ENCODE measurements around the gene TRIOBP.

TRIOBP gene

DNA sequence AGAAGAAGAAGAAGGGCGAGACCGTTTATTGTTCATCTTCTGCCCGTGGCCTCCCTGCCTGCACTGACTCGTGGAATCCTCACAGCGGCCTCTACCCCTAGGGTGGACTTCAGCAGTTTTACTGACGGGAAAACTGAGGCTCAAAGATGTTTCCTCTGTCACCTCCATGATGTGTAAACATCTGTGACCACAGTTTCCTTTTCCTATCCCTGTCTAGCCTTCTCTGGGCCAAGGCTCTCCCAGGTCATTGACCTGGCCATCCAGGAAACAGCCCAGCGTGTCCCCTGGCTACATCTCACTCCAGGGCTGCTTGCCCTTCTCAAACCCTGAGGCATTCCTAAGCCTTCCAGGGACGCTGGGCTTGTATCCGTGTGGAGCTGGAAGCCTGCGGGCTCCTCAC is 61.8 kb downstream of the TRIOBP start:
- TF ChIP-seq, protein P1, sequence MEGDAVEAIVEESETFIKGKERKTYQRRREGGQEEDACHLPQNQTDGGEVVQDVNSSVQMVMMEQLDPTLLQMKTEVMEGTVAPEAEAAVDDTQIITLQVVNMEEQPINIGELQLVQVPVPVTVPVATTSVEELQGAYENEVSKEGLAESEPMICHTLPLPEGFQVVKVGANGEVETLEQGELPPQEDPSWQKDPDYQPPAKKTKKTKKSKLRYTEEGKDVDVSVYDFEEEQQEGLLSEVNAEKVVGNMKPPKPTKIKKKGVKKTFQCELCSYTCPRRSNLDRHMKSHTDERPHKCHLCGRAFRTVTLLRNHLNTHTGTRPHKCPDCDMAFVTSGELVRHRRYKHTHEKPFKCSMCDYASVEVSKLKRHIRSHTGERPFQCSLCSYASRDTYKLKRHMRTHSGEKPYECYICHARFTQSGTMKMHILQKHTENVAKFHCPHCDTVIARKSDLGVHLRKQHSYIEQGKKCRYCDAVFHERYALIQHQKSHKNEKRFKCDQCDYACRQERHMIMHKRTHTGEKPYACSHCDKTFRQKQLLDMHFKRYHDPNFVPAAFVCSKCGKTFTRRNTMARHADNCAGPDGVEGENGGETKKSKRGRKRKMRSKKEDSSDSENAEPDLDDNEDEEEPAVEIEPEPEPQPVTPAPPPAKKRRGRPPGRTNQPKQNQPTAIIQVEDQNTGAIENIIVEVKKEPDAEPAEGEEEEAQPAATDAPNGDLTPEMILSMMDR (IDR thresholded peaks at IDR 0.05; ENCODE audit: insufficient read depth, low read length, poor library complexity, severe bottlenecking): no peak
- Histone ChIP-seq H3K4me3 (replicated peaks; ENCODE audit: low read depth, low read length) (no peak overlapping the region), H3K27me3 (replicated peaks; ENCODE audit: control insufficient read depth, insufficient read depth, low read length) (no peaks in the 10 kb centered on the region), H3K36me3 (ENCODE audit: control insufficient read depth, insufficient read depth, low read length) (peaks cover 21% of the 10 kb centered on the region)
- DNase-seq (ENCODE audit: extremely low read depth, insufficient read length): no peak

GRCh38 chr22:37759281-37759680 is 62.4 kb downstream of the TRIOBP start:
- TF ChIP-seq, protein P1 (IDR thresholded peaks at IDR 0.05; ENCODE audit: insufficient read depth, low read length, poor library complexity, severe bottlenecking): no peak
- H3K36me3 ChIP-seq (ENCODE audit: control insufficient read depth, insufficient read depth, low read length): peaks cover 18% of the 10 kb centered on the region

DNA sequence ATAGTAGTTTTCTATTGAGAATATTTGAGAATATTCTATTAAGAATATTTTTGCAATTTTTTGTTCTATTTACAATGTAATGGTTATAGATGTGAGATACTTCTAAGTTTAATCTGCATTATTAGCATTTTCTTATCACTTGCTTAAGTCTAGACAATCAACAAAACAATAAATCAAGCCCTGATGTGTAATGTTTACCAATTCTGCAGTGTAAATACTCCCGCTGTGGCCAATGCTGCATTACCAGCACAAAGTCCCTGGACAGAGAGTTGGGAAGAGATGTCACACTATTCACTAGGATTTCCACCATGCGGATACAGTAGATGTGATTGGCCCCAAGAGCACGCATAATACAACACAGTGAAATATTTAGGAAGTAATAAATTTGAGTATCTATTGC is 63.3 kb downstream of the TRIOBP start:
- DNase-seq (ENCODE audit: extremely low read depth, insufficient read length): no peak
- H3K4me3 ChIP-seq (replicated peaks; ENCODE audit: low read depth, low read length): no peak overlapping the region
- H3K27me3 ChIP-seq (replicated peaks; ENCODE audit: control insufficient read depth, insufficient read depth, low read length): no peaks in the 10 kb centered on the region
- H3K36me3 ChIP-seq (ENCODE audit: control insufficient read depth, insufficient read depth, low read length): peaks cover 15% of the 10 kb centered on the region
- TF ChIP-seq, protein P1 (IDR thresholded peaks at IDR 0.05; ENCODE audit: insufficient read depth, low read length, poor library complexity, severe bottlenecking): no peak

More at GRCh38 chr22:37759281-37759680, 62.4 kb downstream of the TRIOBP start:
- no peak for DNase-seq (ENCODE audit: extremely low read depth, insufficient read length)
- no peaks in the 10 kb centered on the region for H3K27me3 ChIP-seq (replicated peaks; ENCODE audit: control insufficient read depth, insufficient read depth, low read length)
- no peak overlapping the region for H3K4me3 ChIP-seq (replicated peaks; ENCODE audit: low read depth, low read length)

DNA sequence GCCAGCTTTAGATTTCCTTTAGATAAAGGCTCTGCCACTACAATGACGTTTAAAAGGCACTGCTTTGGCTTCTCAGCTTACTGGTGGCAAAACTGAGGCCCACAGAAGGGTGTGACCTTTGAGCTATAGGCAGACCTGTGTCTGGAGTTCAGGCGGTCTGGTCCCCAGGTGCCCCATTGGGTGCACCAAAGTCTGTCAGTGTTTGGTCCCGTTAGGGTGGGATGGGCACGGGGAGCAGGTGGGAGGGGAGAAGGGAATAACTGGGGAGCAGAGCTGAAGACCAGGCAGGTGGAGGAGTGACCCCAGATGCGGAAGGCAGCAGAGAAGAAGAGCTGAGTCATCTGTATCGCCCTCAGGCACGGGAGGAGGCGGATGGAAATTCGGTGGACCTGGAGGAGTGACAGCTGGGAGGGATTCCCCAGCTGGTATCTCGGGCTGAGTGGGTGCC is 65.6 kb downstream of the TRIOBP start:
- no peak overlapping the region for H3K4me3 ChIP-seq (replicated peaks; ENCODE audit: low read depth, low read length)
- TF ChIP-seq, protein P1 (IDR thresholded peaks at IDR 0.05; ENCODE audit: insufficient read depth, low read length, poor library complexity, severe bottlenecking): no peak
- peaks cover 17% of the 10 kb centered on the region for H3K36me3 ChIP-seq (ENCODE audit: control insufficient read depth, insufficient read depth, low read length)
- DNase-seq (ENCODE audit: extremely low read depth, insufficient read length): no peak
- H3K27me3 ChIP-seq (replicated peaks; ENCODE audit: control insufficient read depth, insufficient read depth, low read length): no peaks in the 10 kb centered on the region

- DNase-seq (ENCODE audit: extremely low read depth, insufficient read length): no peak
- H3K27me3 ChIP-seq (replicated peaks; ENCODE audit: control insufficient read depth, insufficient read depth, low read length): no peaks in the 10 kb centered on the region
- peaks cover 16% of the 10 kb centered on the region for H3K36me3 ChIP-seq (ENCODE audit: control insufficient read depth, insufficient read depth, low read length)
- TF ChIP-seq, protein P1 (IDR thresholded peaks at IDR 0.05; ENCODE audit: insufficient read depth, low read length, poor library complexity, severe bottlenecking): no peak
- no peak overlapping the region for H3K4me3 ChIP-seq (replicated peaks; ENCODE audit: low read depth, low read length)
Observed at GRCh38 chr22:37763012-37763411, 66.2 kb downstream of the TRIOBP start.

DNA sequence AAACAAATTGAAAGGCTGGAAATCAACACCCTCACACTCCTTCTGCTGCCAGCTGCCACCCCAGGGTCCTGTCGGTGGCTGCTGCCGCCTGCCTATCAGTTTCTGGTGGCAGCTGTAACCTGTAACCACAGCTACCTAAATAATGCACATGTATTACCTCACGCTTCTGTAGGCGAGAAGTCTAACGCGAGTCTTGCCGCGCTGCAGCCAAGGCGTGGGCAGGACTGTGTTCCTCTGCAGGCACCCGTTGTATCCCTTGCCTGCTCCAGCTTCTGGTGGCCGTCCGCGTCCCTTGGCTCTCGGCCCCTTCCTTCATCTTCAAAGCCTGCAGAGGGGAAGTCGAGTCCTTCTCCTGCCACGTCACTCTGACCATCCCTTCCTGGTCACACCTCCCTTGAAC is 66.8 kb downstream of the TRIOBP start:
- no peak for DNase-seq (ENCODE audit: extremely low read depth, insufficient read length)

More for the DNA sequence above, 66.8 kb downstream of the TRIOBP start:
- peaks cover 15% of the 10 kb centered on the region for H3K36me3 ChIP-seq (ENCODE audit: control insufficient read depth, insufficient read depth, low read length)
- no peaks in the 10 kb centered on the region for H3K27me3 ChIP-seq (replicated peaks; ENCODE audit: control insufficient read depth, insufficient read depth, low read length)
- no peak overlapping the region for H3K4me3 ChIP-seq (replicated peaks; ENCODE audit: low read depth, low read length)
- TF ChIP-seq, protein P1 (IDR thresholded peaks at IDR 0.05; ENCODE audit: insufficient read depth, low read length, poor library complexity, severe bottlenecking): no peak

Measured in GM06990 (cell line).